ENCODE results near the gene METTL22. TPM values are rescaled to one million over a fixed set of nuclear protein-coding genes. Genes with fewer than 3 reads are reported as not detected.

Gene METTL22
- total and polyA plus RNA-seq, 2 donors (not counting 1 experiment from before 2014, with no cell fraction given): 49.5 to 62.9 TPM

DNA sequence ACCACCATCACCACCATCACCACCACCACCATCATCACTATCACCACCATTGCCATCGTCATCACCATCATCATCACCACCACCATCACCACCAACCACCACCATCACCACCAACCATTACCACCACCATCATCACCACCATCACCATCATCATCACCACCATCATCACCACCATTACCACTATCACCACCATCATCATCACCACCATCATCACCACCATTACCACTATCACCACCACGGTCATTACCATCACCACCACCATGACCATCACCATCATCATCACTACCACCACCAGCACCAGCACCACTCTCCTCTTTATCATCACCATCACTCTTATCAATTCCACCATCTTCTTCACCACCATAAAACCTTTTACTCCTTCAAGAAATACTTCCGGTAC, 30.0 kb upstream of the METTL22 start:
- ChIA-PET POLR2A (no interaction called here), CTCF (no interaction called here)

DNA sequence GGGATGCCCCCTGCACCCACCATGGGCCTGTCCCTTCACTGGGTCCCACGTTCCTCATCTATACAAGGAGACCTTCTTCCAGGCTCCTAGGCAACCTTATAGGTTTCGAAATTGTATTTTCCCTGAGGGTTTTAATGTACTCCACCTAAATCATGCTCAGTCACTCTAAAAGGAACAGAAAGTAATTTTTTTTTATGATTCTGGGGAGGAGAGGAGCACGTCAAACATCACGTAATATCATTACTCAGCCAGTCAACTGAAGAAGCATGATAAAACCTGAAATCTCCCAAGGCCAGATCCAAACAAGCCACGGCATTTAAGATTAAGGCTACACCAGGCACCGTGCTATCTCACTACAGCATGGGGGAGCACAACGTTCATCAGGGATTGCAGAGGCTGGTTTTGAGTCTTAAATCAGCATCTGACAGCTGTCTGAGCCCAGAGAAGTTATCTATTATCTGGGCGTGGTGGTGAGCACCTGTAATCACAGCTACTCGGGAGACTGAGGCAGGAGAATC, 27.3 kb upstream of the METTL22 start:
- H2AFZ ChIP-seq (ENCODE audit: insufficient read depth, low read depth, low read length, poor library complexity, severe bottlenecking): no peak overlapping the region
- H3K4me2 ChIP-seq (replicated peaks; ENCODE audit: low read depth, low read length, poor library complexity, severe bottlenecking): no peak overlapping the region
- 70% methylated on average over 6 of the region's 9 CpGs for WGBS (ENCODE audit: insufficient coverage)
- no peak overlapping the region for H3K4me3 ChIP-seq (ENCODE audit: control extremely low read depth in 1 of 5, extremely low read depth in 1 of 5, insufficient read depth in 1 of 5, low read depth in 2 of 5, low read length in 4 of 5)
- H3K79me2 ChIP-seq (ENCODE audit: control insufficient read depth, insufficient read depth, low read length): no peaks in the 10 kb centered on the region
- no peak overlapping the region for H3K27ac Mint-ChIP-seq
- peaks cover 13% of the 10 kb centered on the region for H3K27me3 Mint-ChIP-seq
- H3K9me3 Mint-ChIP-seq (ENCODE audit: insufficient read depth): peaks cover 3% of the 10 kb centered on the region
- ChIA-PET CTCF (no interaction called here), POLR2A (no interaction called here)
- no peak for ATAC-seq (ENCODE audit: low read depth)
- H3K27me3 ChIP-seq (replicated peaks in 1 of 4; ENCODE audit: control extremely low read depth in 1 of 4, control insufficient read depth in 3 of 4, insufficient read depth in 4 of 4, low read length in 3 of 4): peaks cover 0 to 36% (median 12%) of the 10 kb centered on the region in 4 experiments
- no peak overlapping the region for H3K9ac ChIP-seq (ENCODE audit: low read length)
- H3K4me1 ChIP-seq (ENCODE audit: control insufficient read depth in 2 of 2, insufficient read depth in 2 of 2, low read length in 2 of 2): peaks cover 9 to 12% of the 10 kb centered on the region in 2 donors
- H3K36me3 ChIP-seq (replicated peaks in 1 of 2; ENCODE audit: control extremely low read depth in 1 of 2, control insufficient read depth in 1 of 2, extremely low read depth in 1 of 2, insufficient read depth in 2 of 2, low read length in 1 of 2): no peaks in the 10 kb centered on the region
- TF ChIP-seq EZH2 (IDR thresholded peaks at IDR 0.05; ENCODE audit: borderline replicate concordance, insufficient read depth, low read depth, low read length, poor library complexity, severe bottlenecking): no peak
- TF ChIP-seq, protein P1, sequence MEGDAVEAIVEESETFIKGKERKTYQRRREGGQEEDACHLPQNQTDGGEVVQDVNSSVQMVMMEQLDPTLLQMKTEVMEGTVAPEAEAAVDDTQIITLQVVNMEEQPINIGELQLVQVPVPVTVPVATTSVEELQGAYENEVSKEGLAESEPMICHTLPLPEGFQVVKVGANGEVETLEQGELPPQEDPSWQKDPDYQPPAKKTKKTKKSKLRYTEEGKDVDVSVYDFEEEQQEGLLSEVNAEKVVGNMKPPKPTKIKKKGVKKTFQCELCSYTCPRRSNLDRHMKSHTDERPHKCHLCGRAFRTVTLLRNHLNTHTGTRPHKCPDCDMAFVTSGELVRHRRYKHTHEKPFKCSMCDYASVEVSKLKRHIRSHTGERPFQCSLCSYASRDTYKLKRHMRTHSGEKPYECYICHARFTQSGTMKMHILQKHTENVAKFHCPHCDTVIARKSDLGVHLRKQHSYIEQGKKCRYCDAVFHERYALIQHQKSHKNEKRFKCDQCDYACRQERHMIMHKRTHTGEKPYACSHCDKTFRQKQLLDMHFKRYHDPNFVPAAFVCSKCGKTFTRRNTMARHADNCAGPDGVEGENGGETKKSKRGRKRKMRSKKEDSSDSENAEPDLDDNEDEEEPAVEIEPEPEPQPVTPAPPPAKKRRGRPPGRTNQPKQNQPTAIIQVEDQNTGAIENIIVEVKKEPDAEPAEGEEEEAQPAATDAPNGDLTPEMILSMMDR (IDR thresholded peaks at IDR 0.05): no peak
- no peak overlapping the region for H3K4me3 Mint-ChIP-seq
- no peaks in the 10 kb centered on the region for H4K20me1 ChIP-seq (ENCODE audit: control insufficient read depth, insufficient read depth, low read length, poor library complexity, severe bottlenecking)
- H3K4me1 Mint-ChIP-seq: peaks cover 4% of the 10 kb centered on the region
- H3K9me3 ChIP-seq (ENCODE audit: control extremely low read depth in 1 of 3, control insufficient read depth in 2 of 3, insufficient read depth in 1 of 3, low read length in 2 of 3): peaks cover 0 to 11% (median 0%) of the 10 kb centered on the region in 3 donors
- no peak overlapping the region for H3K27ac ChIP-seq (ENCODE audit: low read length in 2 of 2)
- intact Hi-C loops (cut with micrococcal nuclease): no loop called here
- no peak for DNase-seq

More for the DNA sequence above, 30.0 kb upstream of the METTL22 start:
- peaks cover 0 to 14% (median 0%) of the 10 kb centered on the region in 3 donors for H3K9me3 ChIP-seq (ENCODE audit: control extremely low read depth in 1 of 3, control insufficient read depth in 2 of 3, insufficient read depth in 1 of 3, low read length in 2 of 3)
- intact Hi-C loops (cut with micrococcal nuclease): no loop called here
- Mint-ChIP-seq H3K27me3 (peaks cover 30% of the 10 kb centered on the region), H3K27ac (no peak overlapping the region), H3K4me1 (peaks cover 12% of the 10 kb centered on the region), H3K9me3 (ENCODE audit: insufficient read depth) (no peaks in the 10 kb centered on the region), H3K4me3 (no peak overlapping the region)
- ATAC-seq (ENCODE audit: low read depth) (no peak), DNase-seq (no peak)
- no peak overlapping the region for H3K4me2 ChIP-seq (replicated peaks; ENCODE audit: low read depth, low read length, poor library complexity, severe bottlenecking)
- no peak overlapping the region for H3K27ac ChIP-seq (ENCODE audit: low read length in 2 of 2)
- no peaks in the 10 kb centered on the region for H3K36me3 ChIP-seq (replicated peaks in 1 of 2; ENCODE audit: control extremely low read depth in 1 of 2, control insufficient read depth in 1 of 2, extremely low read depth in 1 of 2, insufficient read depth in 2 of 2, low read length in 1 of 2)
- no peak overlapping the region for H3K4me3 ChIP-seq (ENCODE audit: control extremely low read depth in 1 of 5, extremely low read depth in 1 of 5, insufficient read depth in 1 of 5, low read depth in 2 of 5, low read length in 4 of 5)
- no peaks in the 10 kb centered on the region for H3K79me2 ChIP-seq (ENCODE audit: control insufficient read depth, insufficient read depth, low read length)
- no peaks in the 10 kb centered on the region for H4K20me1 ChIP-seq (ENCODE audit: control insufficient read depth, insufficient read depth, low read length, poor library complexity, severe bottlenecking)
- no peak overlapping the region for H2AFZ ChIP-seq (ENCODE audit: insufficient read depth, low read depth, low read length, poor library complexity, severe bottlenecking)
- TF ChIP-seq, protein P1 (IDR thresholded peaks at IDR 0.05): no peak
- no peak for TF ChIP-seq EZH2 (IDR thresholded peaks at IDR 0.05; ENCODE audit: borderline replicate concordance, insufficient read depth, low read depth, low read length, poor library complexity, severe bottlenecking)
- WGBS (ENCODE audit: insufficient coverage): 97% methylated on average over 2 of the region's 3 CpGs
- H3K9ac ChIP-seq (ENCODE audit: low read length): no peak overlapping the region
- H3K27me3 ChIP-seq (replicated peaks in 1 of 4; ENCODE audit: control extremely low read depth in 1 of 4, control insufficient read depth in 3 of 4, insufficient read depth in 4 of 4, low read length in 3 of 4): peaks cover 0 to 55% (median 19%) of the 10 kb centered on the region in 4 experiments
- peaks cover 16 to 19% of the 10 kb centered on the region in 2 donors for H3K4me1 ChIP-seq (ENCODE audit: control insufficient read depth in 2 of 2, insufficient read depth in 2 of 2, low read length in 2 of 2)

Measured in B cell (primary cell).